GM21360 (cell line): ENCODE results near the gene MYO1C.
"Not testable (repeated sequence)": the region's sequence is repeated elsewhere in the genome, so short reads cannot be mapped to it uniquely, and the experiment has no call there.

ENCODE experiments used
- ATAC-seq: cut with Tn5 transposase; IDR thresholded peaks from one replicate; pipeline ENCODE4 v1.9.1; 2021; ENCODE audit warnings: mild to moderate bottlenecking, moderate library complexity; ENCODE audit not compliant: unreplicated experiment

Gene MYO1C, protein sequence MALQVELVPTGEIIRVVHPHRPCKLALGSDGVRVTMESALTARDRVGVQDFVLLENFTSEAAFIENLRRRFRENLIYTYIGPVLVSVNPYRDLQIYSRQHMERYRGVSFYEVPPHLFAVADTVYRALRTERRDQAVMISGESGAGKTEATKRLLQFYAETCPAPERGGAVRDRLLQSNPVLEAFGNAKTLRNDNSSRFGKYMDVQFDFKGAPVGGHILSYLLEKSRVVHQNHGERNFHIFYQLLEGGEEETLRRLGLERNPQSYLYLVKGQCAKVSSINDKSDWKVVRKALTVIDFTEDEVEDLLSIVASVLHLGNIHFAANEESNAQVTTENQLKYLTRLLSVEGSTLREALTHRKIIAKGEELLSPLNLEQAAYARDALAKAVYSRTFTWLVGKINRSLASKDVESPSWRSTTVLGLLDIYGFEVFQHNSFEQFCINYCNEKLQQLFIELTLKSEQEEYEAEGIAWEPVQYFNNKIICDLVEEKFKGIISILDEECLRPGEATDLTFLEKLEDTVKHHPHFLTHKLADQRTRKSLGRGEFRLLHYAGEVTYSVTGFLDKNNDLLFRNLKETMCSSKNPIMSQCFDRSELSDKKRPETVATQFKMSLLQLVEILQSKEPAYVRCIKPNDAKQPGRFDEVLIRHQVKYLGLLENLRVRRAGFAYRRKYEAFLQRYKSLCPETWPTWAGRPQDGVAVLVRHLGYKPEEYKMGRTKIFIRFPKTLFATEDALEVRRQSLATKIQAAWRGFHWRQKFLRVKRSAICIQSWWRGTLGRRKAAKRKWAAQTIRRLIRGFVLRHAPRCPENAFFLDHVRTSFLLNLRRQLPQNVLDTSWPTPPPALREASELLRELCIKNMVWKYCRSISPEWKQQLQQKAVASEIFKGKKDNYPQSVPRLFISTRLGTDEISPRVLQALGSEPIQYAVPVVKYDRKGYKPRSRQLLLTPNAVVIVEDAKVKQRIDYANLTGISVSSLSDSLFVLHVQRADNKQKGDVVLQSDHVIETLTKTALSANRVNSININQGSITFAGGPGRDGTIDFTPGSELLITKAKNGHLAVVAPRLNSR

DNA sequence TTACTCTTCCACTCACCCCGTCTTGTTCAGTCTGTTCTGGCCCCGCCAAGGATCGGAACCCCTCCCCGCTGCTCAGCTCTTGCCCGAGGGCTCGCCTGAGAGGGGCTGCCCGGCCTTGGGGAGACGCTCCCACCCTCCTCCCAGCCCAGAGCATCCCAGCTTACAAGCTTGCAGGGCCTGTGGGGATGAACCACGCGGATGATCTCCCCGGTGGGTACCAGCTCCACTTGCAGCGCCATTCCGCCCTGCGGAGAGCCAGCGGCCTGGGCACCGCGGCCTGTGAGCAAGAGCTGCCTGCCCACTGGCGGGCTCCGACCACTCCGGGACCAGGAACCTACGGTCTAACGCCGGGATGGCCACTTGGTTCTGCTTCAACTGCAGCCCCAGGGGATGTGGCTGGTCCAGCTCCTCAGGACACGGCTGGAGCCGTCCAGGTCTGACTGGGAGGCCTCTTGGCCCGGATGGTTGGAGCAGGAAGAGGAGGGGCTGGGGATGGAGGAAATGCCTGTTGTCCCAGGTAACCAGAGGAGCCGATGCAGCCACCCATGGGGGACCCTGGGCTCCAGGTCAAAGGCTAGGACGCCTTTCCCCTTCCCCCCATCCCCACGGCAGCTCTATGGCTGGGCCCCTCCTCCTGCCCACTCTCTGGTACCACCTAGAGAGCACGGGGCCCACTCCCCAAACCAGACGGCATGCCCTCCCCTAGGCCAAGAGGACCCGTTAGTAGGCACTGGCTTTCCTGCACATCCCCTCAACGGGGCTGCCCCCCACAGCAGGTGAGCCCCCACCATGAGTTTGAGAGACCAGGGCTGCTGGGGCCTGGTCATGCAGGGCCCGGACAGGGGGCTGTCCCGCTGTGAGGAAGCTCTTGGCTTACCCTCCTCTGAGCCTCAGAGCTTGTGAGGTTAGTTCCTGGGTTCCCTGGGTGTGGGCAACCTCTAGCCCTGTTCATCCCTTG, at the start of gene MYO1C:
Gene MYO1C (minus strand): TSS at position 438 of the 958 bp plus-strand sequence. CDS start 199 bp downstream, at position 239.
- ATAC-seq, result no peak

GRCh38 chr17:1541367-1541904, 49.0 kb upstream of the MYO1C start:
- no peak for ATAC-seq

DNA sequence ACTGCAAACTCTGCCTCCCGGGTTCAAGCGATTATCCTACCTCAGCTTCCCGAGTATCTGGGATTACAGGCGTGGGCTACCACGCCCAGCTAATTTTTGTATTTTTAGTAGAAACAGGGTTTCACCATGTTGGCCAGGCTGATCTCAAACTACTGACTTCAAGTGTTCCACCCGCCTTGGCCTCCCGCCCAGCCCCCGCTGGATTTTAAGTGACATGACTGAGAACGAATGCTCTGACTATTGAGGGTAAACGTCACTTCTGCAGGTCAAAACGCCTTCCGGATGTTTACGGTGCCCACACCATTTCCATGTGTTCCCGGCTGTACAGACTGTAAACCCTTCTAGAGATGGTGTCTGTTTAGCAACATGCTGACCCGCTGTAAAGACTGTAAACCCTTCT, 47.3 kb upstream of the MYO1C start:
- ATAC-seq, result no peak

DNA sequence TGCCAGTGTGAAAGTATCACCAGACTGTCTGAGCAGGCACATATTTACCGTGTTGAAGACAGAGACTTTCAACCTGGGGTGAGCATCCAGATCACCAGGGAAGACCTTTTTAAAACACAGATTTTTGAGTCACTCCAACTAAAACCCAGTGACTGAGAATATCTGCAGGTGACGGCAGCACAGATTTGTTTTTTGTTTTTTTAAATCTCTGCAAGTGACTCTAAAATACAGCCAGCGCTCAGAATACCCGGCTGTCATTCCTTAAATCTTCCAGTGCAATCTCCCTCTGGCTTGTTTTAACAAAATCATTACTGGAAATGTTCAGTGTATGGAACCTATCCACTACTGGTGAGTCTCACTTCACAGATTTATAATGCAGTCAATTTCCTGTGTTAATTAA, 43.3 kb upstream of the MYO1C start:
- ATAC-seq, result no peak

DNA sequence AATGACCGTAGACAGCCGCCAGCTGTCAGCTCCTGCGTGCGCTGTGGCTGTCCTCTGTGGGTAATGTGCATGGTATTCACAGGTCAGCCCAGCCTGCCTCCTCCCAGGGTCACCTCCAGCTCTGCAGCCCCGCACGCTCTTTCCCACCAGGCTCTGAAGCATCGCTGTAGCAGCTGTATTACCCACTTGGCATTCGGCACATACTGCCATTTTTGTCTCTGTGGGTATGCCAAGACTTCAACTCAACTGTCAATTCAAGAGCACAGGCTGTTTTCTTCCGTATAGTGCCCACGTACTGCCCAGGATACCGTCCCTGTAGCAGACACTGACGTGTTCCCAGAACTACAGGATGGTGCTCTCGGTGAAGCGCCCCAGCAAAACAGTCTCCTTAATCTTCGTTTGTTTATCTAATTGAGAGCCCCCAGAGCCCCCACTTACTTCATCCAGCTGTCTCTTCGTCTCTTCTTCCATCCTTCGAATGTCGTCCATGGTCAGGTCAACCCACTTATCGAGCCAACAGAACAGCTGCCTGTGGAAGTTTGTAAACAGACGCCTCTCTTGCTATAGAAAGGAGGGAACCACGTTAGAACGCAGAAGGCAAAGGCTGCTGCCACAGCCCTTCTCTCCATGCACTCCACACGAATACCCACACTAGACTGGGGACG, 41.3 kb upstream of the MYO1C start:
- ATAC-seq, result no peak

- ATAC-seq, result no peak
These were observed 40.5 kb upstream of the MYO1C start for GRCh38 chr17:1532836-1533602.

GRCh38 chr17:1529863-1530262, 37.4 kb upstream of the MYO1C start:
- ATAC-seq, result no peak

- ATAC-seq, result not testable (repeated sequence)
These were observed 34.4 kb upstream of the MYO1C start for GRCh38 chr17:1526876-1527275.

DNA sequence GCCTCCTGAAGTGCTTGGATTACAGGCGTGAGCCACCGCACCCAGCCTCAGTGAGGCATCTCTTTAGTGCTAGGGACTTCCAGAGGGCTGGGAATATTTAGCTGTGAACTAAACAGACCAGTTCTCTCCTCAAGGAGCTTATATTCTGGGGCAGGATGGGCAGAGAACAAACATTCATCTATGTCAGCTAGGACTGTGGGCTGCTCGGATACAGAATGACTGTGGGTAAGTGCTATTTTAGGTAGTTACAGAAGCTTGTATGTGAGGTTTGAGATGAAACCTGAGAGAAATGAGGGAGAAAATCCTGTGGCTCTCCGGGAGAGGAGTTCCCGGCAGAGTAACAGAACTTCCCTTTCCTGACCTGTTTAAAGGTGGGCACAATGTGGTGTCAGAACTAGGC, 30.1 kb upstream of the MYO1C start:
- no peak for ATAC-seq

DNA sequence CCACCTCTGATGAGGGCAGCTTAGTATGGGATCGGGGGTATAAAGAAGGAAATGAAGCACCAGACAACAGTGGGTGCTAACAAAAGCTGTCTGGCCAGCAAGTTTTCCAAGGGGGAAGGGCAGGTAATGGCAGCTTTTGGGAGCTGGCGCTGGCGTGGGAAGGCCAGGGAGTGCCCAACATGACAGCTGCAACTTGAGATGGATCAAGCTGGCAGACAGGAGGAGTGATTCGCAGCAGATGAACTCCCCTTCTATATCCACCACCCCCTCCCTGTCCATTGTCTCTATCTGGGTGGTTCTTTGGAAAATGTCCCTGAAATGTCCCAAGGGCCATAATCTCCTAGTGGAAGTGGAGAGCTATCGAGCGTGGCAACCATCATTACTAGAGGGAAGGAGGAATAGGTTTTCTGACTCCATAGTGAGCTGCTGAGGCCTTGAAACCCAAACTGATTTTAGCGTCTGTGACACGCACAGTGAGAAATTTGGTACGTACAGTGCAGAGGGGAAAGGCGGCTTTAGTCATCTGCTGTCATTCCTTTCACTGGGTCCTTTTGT, 28.7 kb upstream of the MYO1C start:
- no peak for ATAC-seq

DNA sequence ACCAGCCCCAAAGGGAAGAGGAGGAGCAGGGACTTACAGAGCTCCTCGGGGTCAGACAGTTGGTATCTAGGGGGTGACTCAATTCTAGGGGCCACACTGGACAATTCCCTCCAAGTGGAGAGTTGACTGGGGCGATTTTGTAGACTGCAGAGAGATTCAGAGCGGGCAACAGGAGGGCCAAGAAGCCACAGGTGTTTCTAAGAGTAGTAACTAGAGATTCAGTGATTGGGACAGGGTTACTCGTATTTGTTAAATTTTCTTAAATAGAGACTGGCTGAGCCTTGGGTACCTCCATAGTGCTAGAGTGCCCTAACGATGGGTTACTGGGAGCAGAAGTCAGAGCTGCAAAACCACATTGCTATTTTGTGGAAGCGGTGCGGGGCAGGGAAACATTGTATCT, 27.2 kb upstream of the MYO1C start:
- no peak for ATAC-seq

DNA sequence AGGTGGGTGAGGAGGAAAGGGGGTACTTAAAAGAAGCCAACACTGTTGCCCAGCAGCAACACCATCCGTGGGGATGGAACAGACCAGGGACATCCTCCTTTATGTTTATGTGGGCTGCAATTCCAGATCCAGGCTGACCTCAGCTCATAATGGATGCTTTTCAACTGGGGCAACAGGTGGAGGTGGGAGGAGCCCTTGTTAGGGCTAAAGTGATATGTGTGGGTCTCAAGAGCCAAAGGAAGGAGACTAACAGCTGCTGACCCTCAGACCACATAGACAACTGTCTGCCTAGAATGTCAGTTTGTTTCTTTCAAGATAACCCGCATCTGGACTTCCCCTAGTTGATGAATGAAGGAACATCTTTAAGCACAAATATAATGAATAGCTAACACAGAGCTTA, 25.9 kb upstream of the MYO1C start:
- ATAC-seq, result no peak

DNA sequence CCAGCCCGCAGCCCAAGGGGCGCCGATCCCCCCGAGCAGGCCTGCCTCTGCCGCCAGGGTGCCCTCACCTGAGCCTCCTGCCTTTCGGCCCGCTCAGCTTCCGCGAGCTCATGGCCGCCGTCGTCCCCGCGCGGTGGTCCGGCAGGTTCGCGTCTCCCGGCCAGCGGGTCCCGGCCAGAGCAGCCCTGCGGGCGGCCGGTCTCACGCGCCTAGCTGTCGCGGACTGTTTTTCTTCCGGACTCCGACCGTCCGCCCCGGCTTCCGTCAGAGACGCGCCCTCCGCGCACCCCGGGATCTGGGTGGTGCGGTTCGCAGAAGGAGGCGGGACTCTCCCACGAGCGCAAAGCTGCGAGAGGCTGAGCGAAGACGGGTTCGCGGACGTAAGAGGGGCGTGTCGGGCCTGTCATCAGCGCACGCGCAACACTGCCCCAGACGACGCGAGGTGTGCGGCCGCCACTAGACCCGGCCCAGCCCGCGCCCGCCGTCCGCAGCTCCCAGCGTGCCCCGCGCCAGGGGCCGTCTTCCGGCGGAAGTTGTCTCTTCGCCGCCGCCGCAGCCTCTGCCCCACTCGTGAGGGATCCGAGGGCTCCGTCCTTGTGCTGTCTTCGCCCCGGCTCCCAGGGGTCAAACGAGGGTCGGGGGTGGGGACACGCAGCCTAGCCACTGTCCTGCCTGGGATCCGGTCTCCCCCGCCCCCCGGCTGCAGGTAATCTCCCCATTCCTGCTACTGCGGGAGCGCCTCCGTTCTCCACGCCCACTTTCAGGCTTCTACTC, 24.1 kb upstream of the MYO1C start, which contains the start of gene INPP5K:
Gene INPP5K (minus strand): TSS at position 225 of the 774 bp plus-strand sequence. CDS start 113 bp downstream, at position 112.
- peak; percentile 89 for ATAC-seq

GRCh38 chr17:1515640-1516387, 23.3 kb upstream of the MYO1C start:
- ATAC-seq, result peak; percentile 7

DNA sequence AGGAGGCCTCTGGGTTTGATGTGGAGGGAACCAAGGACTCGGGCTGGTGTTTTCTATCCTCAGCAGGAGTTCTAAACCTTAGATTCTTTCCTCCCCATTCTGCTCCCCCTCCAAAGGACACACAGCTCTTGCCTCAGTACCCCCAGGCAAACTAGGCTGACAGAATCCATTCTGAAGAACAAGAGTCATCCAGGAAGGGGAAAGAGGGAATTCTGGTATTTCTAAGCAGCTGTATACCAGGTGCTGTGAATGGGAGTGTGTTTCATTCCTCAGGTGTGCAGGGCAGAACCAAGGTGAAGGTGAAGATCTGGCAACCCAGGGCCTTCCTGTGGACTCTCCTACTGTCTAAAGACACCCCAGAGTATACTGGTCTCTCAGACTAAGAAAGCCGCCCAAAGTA, 19.9 kb upstream of the MYO1C start:
- ATAC-seq, result no peak

DNA sequence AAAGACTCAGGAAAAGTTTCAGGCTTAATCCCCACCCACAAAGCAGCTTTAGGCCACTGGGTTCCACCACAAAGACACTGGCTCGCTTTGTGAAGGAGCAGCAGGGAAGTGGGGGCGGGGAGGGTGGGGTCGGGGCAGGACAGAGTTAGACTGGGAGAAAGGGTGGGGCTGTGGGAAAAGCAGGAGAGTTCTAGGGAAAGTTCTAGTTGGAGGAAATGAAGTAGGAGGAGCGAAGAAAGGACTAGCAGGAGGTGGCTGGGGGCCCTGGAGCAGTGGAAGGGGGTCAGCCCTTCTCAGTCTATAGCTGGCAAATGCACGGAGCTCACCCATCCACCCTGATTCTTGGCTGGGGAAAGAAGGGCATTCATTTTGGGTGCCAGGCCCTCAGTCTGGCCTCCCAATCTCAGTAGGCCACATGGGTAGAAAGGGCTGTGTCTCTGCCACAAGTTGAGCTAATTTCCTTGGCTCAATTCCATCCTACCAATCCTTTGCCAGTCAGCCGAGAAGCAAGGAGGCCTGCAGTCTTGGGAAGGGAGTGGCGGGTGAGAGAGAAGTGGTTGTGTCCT, 19.4 kb upstream of the MYO1C start:
- no peak for ATAC-seq

DNA sequence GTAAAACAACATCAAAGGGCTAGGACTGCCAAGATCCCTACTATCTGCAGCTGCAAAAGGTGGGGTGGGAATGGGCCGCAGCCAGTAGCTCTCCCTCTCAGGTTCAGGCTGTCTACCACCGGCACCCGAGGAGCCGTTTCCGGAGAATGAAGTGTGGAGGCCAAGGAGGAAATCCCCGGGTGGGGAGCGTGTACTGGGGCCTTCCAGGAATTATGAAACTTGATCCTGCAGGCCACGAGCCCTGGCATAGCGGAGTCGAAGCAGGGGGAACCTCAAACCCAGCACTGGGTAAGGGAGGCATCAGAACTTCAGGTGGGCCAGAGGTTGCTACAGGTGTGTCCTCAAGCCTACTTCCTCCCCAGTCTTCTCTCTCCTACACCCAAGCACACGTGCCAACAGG, 18.8 kb upstream of the MYO1C start:
- ATAC-seq, result no peak
